DLD1 (cell line): Measurements from ENCODE around the gene SAMD8.

Experiments
- in situ Hi-C: cut with HindIII; loops from 2 replicates; pipeline ENCODE4 v1.10.0; 2017; ENCODE audit warnings: low sequenced_read_pairs

The SAMD8 gene

GRCh38 chr10:75084834-75085384, 26.5 kb upstream of the SAMD8 start:
- in situ Hi-C loops, result no loop called here

- in situ Hi-C loops, result no loop called here
Observed at GRCh38 chr10:75086278-75086934, 25.1 kb upstream of the SAMD8 start.

- in situ Hi-C loops, result no loop called here
Observed at GRCh38 chr10:75088640-75089039, 22.8 kb upstream of the SAMD8 start.

- in situ Hi-C loops, result no loop called here
Observed at GRCh38 chr10:75089634-75090033, 21.8 kb upstream of the SAMD8 start.

GRCh38 chr10:75091146-75091545, 20.3 kb upstream of the SAMD8 start:
- in situ Hi-C loops, result no loop called here

GRCh38 chr10:75094465-75094864, 17.0 kb upstream of the SAMD8 start:
- in situ Hi-C loops, result no loop called here

- in situ Hi-C loops, result no loop called here
Observed at GRCh38 chr10:75095631-75096030, 15.8 kb upstream of the SAMD8 start.

- in situ Hi-C loops, result no loop called here
Observed at GRCh38 chr10:75096749-75097148, 14.7 kb upstream of the SAMD8 start.

GRCh38 chr10:75097666-75098285, 13.7 kb upstream of the SAMD8 start:
- in situ Hi-C loops, result no loop called here

GRCh38 chr10:75098902-75099673, 12.4 kb upstream of the SAMD8 start:
- in situ Hi-C loops, result no loop called here

- in situ Hi-C loops, result no loop called here
Observed at GRCh38 chr10:75099952-75100763, 11.3 kb upstream of the SAMD8 start.

GRCh38 chr10:75100764-75101291, 10.6 kb upstream of the SAMD8 start:
- in situ Hi-C loops, result no loop called here

- in situ Hi-C loops, result no loop called here
Observed at GRCh38 chr10:75101416-75102251, 9.8 kb upstream of the SAMD8 start.

- in situ Hi-C loops, result no loop called here
Observed at GRCh38 chr10:75102830-75103673, 8.4 kb upstream of the SAMD8 start.

- in situ Hi-C loops, result no loop called here
Observed at GRCh38 chr10:75103881-75104686, 7.4 kb upstream of the SAMD8 start.

- in situ Hi-C loops, result no loop called here
Observed at GRCh38 chr10:75104842-75105241, 6.6 kb upstream of the SAMD8 start.

GRCh38 chr10:75105576-75106197, 5.8 kb upstream of the SAMD8 start:
- in situ Hi-C loops, result no loop called here

GRCh38 chr10:75106242-75106641, 5.2 kb upstream of the SAMD8 start:
- in situ Hi-C loops, result no loop called here
